ENCODE measurements around the gene INPP5B.

GRCh38 chr1:37845786-37846185, 101.1 kb downstream of the INPP5B start:
- TF ChIP-seq CTCF (conservative IDR thresholded peaks at IDR 0.05; ENCODE audit: low read depth in 2 of 2) (no peak), REST (IDR thresholded peaks at IDR 0.05; ENCODE audit: unreplicated experiment) (no peak), POLR2AphosphoS5 (IDR thresholded peaks at IDR 0.05; ENCODE audit: low read depth) (no peak), EZH2phosphoT487 (IDR thresholded peaks at IDR 0.05; ENCODE audit: unreplicated experiment) (no peak), STAT1 (IDR thresholded peaks at IDR 0.05; ENCODE audit: unreplicated experiment) (no peak)
